Common myeloid progenitor, CD34-positive (primary cell): ENCODE results near the gene KATNAL2.
A peak's percentile ranks its signal among the peaks of the same experiment; 100 is the strongest.

Experiments
- CTCF ChIA-PET: fragments of 350-600 bp; sonication (Branson Sonifier 250); formaldehyde crosslinking; loops from one replicate; lab custom pipeline; 2021; ENCODE audit warnings: antibody characterized with exemption; lab: Charles Lee
- POLR2A ChIA-PET: fragments of 350-600 bp; sonication (Branson Sonifier 250); formaldehyde crosslinking; loops from one replicate; lab custom pipeline; 2021; ENCODE audit warnings: antibody characterized with exemption; lab: Charles Lee
- DNase-seq, 3 donors: peaks; one replicate each; pipeline versions ENCODE4 v3.0.0 to v3.0.0-alpha.2; 2013
- H3K27ac ChIP-seq, 2 experiments: 1 replicate in 1 of 2; 2 replicates in 1 of 2; pipeline ENCODE4 v1.7.0; 2013; ENCODE audit warnings: inconsistent platforms in 2 of 2, low read length in 2 of 2, mild to moderate bottlenecking in 2 of 2, low read depth in 1 of 2, moderate library complexity in 1 of 2; ENCODE audit not compliant: severe bottlenecking in 2 of 2, insufficient read depth in 1 of 2, poor library complexity in 1 of 2
- H3K27me3 ChIP-seq, 5 experiments: replicated peaks in 2 of 5; 1 replicate in 3 of 5; 2 replicates in 2 of 5; pipeline versions ENCODE4 v1.6.1 to v1.7.0; 2013; ENCODE audit warnings: low read length in 4 of 5, mild to moderate bottlenecking in 2 of 5, moderate library complexity in 2 of 5, inconsistent platforms in 1 of 5; ENCODE audit not compliant: insufficient read depth in 5 of 5, control insufficient read depth in 4 of 5
- H3K36me3 ChIP-seq, 4 experiments: 1 replicate in 2 of 4; 2 replicates in 2 of 4; pipeline versions ENCODE4 v1.6.1 to v1.7.0; 2013; ENCODE audit warnings: low read length in 3 of 4, control low read depth in 1 of 4, mild to moderate bottlenecking in 1 of 4; ENCODE audit not compliant: control insufficient read depth in 4 of 4, insufficient read depth in 4 of 4
- H3K4me1 ChIP-seq, 4 experiments: 1 replicate in 3 of 4; 2 replicates in 1 of 4; pipeline versions ENCODE4 v1.6.1 to v1.7.1; 2013; ENCODE audit warnings: low read length in 3 of 4, mild to moderate bottlenecking in 3 of 4, control low read depth in 1 of 4, inconsistent platforms in 1 of 4, moderate library complexity in 1 of 4; ENCODE audit not compliant: control insufficient read depth in 4 of 4, insufficient read depth in 4 of 4; ENCODE audit errors: control extremely low read depth in 1 of 4
- H3K4me3 ChIP-seq, 7 experiments: 1 replicate in 4 of 7; 2 replicates in 3 of 7; pipeline versions ENCODE4 v1.5.1 to v1.7.0; 2013; ENCODE audit warnings: mild to moderate bottlenecking in 7 of 7, low read length in 6 of 7, moderate library complexity in 6 of 7, inconsistent platforms in 2 of 7, low read depth in 2 of 7, control low read depth in 1 of 7; ENCODE audit not compliant: insufficient read depth in 4 of 7, control insufficient read depth in 1 of 7; ENCODE audit errors: extremely low read depth in 1 of 7
- H3K9me3 ChIP-seq, 5 experiments: 1 replicate in 4 of 5; 2 replicates in 1 of 5; pipeline versions ENCODE4 v1.6.1 to v1.7.1; 2013; ENCODE audit warnings: low read length in 4 of 5, mild to moderate bottlenecking in 2 of 5, inconsistent platforms in 1 of 5, low read depth in 1 of 5, moderate library complexity in 1 of 5; ENCODE audit not compliant: control insufficient read depth in 4 of 5, insufficient read depth in 2 of 5; ENCODE audit errors: control extremely low read depth in 1 of 5
- WGBS: methylation state at CpG from one replicate; pipeline ENCODE4 v1.1.5; 2013; ENCODE audit not compliant: insufficient coverage; 5-methylcytosine and 5-hydroxymethylcytosine counted together

Gene KATNAL2

GRCh38 chr18:47150824-47151366 lies 233.5 kb downstream of the KATNAL2 start:
- peak; percentile 3 to 48 (median 24) for DNase-seq
- POLR2A ChIA-PET, result interaction anchor here (0.9 kb wide), 1 partner anchor 31 kb away, joined by 3 read pairs; no protein-coding TSS in a partner anchor
- CTCF ChIA-PET, result interaction anchor here (1.0 to 2.2 kb wide), 6 partner anchors 9 to 54 kb away, joined by 3 to 8 read pairs (median 5); no protein-coding TSS in a partner anchor
- H3K36me3 ChIP-seq, result peaks cover 3 to 12% (median 10%) of the 10 kb centered on the region in 4 experiments
- H3K4me1 ChIP-seq, result peaks cover 5 to 22% (median 15%) of the 10 kb centered on the region in 4 experiments
- H3K4me3 ChIP-seq, result peak overlapping the region; percentile 71 to 98 (median 86)
- H3K9me3 ChIP-seq, result no peaks in the 10 kb centered on the region
- WGBS, result 10% methylated on average over 12 of the region's 13 CpGs
- no peaks in the 10 kb centered on the region for H3K27me3 ChIP-seq
- H3K27ac ChIP-seq, result peak overlapping the region; percentile 52 to 74

- DNase-seq, result peak; percentile 27 to 67 (median 44)
- Histone ChIP-seq H3K36me3 (peaks cover 0 to 10% (median 10%) of the 10 kb centered on the region in 4 experiments), H3K9me3 (no peaks in the 10 kb centered on the region), H3K4me1 (peaks cover 5 to 22% (median 15%) of the 10 kb centered on the region in 4 experiments), H3K27ac (peak overlapping the region in 1 of 2 experiments; percentile 74), H3K27me3 (no peaks in the 10 kb centered on the region), H3K4me3 (peak overlapping the region in 6 of 7 experiments; percentile 77 to 98 (median 86))
- ChIA-PET CTCF (interaction anchor here (1.0 to 2.2 kb wide), 2 partner anchors 13 to 53 kb away, joined by 3 to 8 read pairs; no protein-coding TSS in a partner anchor), POLR2A (no interaction called here)
Measured at GRCh38 chr18:47151439-47151838, 234.0 kb downstream of the KATNAL2 start.
